ENCODE measurements around the gene FURIN.
"Not testable (repeated sequence)": the region's sequence is repeated elsewhere in the genome, so short reads cannot be mapped to it uniquely, and the experiment has no call there.

DNA sequence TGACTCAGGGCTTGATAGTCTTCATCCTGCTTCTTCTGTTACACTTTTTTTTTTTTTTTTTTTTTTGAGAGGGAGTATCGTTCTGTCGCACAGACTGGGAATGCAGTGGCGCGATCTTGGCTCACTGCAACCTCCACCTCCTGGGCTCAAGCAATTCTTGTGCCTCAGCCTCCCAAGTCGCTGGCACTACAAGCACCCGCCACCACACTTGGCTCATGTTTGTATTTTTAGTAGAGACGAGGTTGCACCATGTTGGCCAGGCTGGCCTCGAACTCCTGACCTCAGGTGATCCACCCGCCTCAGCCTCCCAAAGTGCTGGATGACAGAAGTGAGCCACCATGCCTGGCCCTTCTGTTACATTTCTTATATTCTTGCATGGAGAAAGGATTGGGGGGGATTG, 6.6 kb downstream of the FURIN start:
- not testable (repeated sequence) for TF ChIP-seq ELF4 (CRISPR knock-in tag; IDR thresholded peaks at IDR 0.05); ZNF395 (CRISPR knock-in tag; IDR thresholded peaks at IDR 0.05); EP300 (IDR thresholded peaks at IDR 0.05; ENCODE audit: low read length); REST (IDR thresholded peaks at IDR 0.05; ENCODE audit: borderline replicate concordance); REST (CRISPR knock-in tag; IDR thresholded peaks at IDR 0.05; ENCODE audit: low read depth); BCL6 (CRISPR knock-in tag; IDR thresholded peaks at IDR 0.05); U2AF2 (optimal IDR thresholded peaks at IDR 0.05; ENCODE audit: low read depth, low read length); ATF1 (CRISPR knock-in tag; IDR thresholded peaks at IDR 0.05); ATF1 (tag; IDR thresholded peaks at IDR 0.05); ARHGAP35 (IDR thresholded peaks at IDR 0.05; ENCODE audit: partially characterized antibody); NBN (IDR thresholded peaks at IDR 0.05; ENCODE audit: low read depth)
- TF ChIP-seq, protein P1, sequence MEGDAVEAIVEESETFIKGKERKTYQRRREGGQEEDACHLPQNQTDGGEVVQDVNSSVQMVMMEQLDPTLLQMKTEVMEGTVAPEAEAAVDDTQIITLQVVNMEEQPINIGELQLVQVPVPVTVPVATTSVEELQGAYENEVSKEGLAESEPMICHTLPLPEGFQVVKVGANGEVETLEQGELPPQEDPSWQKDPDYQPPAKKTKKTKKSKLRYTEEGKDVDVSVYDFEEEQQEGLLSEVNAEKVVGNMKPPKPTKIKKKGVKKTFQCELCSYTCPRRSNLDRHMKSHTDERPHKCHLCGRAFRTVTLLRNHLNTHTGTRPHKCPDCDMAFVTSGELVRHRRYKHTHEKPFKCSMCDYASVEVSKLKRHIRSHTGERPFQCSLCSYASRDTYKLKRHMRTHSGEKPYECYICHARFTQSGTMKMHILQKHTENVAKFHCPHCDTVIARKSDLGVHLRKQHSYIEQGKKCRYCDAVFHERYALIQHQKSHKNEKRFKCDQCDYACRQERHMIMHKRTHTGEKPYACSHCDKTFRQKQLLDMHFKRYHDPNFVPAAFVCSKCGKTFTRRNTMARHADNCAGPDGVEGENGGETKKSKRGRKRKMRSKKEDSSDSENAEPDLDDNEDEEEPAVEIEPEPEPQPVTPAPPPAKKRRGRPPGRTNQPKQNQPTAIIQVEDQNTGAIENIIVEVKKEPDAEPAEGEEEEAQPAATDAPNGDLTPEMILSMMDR (IDR thresholded peaks at IDR 0.05 in 2 of 3, conservative IDR thresholded peaks at IDR 0.05 in 1 of 3; ENCODE audit: insufficient read depth in 2 of 3, low read depth in 1 of 3, low read length in 3 of 3): not testable (repeated sequence)
- TF ChIP-seq, protein P2, sequence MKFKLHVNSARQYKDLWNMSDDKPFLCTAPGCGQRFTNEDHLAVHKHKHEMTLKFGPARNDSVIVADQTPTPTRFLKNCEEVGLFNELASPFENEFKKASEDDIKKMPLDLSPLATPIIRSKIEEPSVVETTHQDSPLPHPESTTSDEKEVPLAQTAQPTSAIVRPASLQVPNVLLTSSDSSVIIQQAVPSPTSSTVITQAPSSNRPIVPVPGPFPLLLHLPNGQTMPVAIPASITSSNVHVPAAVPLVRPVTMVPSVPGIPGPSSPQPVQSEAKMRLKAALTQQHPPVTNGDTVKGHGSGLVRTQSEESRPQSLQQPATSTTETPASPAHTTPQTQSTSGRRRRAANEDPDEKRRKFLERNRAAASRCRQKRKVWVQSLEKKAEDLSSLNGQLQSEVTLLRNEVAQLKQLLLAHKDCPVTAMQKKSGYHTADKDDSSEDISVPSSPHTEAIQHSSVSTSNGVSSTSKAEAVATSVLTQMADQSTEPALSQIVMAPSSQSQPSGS (CRISPR knock-in tag; IDR thresholded peaks at IDR 0.05): not testable (repeated sequence)

Measured in K562 (cell line).